Activated T-helper 1 cell treated with anti-CD3 and anti-CD28 coated beads, Interleukin-2, amount 50 U/mL, for 16 hours (primary cell): Measurements from ENCODE around the gene CLDN5.

ENCODE experiments used
- DNase-seq, 2 donors: peaks; one replicate each; pipeline ENCODE4 v3.0.0-alpha.2; 2020; ENCODE audit warnings: low read depth in 1 of 2, low spot score in 1 of 2

The CLDN5 gene

GRCh38 chr22:19522881-19523239 is 1.4 kb downstream of the CLDN5 start:
- no peak for DNase-seq

DNA sequence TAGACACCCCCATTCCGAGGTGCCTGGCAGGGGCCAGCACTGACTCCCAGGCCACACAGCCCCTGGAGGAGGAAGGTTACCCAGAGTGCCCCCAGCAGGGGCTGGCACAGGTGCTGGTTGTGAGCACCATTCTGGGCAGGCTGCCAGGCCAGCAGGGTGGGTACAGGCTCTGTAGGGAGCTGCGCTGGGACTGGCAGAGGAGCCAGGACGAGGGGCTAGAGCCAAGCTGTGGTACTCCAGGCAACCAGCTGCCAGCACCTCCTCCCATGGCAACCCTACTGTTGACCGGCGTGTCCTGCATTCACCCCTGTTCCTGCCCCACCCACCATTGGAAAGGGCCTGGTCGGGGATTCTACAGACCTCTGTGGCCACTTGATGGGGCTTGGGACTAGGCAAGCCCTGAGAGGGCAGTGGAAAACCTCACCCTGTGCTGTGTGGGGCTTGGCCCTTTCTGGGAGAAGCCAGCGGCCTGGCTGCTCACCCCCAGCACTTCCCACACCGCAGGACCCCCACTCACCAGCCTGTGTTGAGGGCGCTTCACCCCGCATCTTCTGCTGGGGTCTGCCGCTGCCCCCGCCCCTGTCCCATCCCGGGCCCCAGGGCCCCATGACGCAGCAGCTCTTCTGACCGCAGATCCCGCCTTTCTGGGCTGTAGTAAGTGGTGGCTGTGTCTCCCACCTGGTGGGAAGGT is 1.9 kb downstream of the CLDN5 start:
- DNase-seq, result no peak

DNA sequence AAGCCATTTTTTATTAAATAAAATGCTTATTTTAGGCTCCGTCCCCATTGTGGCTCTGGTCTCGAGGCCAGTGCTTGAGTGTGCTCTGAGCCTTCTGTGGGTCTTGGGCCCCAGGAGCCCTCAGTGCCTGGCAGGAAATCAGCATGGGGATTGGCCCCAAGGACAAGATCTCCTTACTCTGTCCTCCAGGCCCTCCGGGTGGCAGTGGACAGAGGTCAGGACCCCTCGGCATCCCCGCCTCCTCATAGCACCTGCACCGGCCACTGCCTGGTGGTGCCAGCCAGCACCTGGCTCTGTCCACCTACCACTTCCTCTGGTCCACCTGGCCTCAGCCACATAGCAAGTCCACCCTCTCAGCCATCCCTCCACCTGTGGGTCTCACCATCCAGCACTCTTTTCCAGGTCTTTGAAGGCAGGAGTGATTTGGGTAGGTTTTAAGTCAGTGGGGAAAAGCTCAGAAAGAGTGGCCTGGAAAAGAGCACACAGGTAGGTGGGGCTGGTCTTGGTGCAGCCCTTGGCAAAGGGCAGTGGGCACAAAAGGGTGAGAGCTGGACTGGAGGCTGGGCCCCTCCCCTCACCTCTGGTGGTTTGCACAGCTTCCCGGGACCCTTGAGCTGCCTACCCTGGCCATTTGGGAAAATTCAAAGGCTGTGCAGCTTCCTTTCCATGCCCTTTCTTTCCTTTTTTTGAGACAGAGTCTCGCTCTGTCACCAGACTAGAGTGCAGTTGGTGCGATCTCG is 3.5 kb downstream of the CLDN5 start:
- no peak for DNase-seq

GRCh38 chr22:19520007-19520406 is 4.2 kb downstream of the CLDN5 start:
- DNase-seq, result no peak

GRCh38 chr22:19519041-19519926 is 4.9 kb downstream of the CLDN5 start:
- no peak for DNase-seq

DNA sequence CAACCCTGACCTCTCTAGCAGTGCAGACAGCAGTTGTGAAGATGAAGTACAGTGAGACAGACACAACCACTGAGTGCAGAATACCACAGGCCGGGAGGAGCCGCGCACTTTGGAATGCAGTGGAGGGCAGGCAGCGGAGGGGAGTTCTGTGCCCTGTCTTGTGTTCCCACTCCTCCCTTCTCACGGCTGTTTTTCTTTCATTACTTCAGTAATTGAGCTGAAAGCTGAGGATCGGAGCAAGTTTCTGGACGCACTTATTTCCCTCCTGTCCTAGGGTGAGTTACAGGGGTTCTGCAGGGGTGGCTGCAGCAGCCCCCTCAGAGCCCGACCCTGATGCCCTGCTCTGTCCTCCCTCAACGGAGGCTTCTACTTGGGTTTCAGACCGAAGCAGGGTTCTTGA is 5.6 kb downstream of the CLDN5 start:
- DNase-seq, result no peak

DNA sequence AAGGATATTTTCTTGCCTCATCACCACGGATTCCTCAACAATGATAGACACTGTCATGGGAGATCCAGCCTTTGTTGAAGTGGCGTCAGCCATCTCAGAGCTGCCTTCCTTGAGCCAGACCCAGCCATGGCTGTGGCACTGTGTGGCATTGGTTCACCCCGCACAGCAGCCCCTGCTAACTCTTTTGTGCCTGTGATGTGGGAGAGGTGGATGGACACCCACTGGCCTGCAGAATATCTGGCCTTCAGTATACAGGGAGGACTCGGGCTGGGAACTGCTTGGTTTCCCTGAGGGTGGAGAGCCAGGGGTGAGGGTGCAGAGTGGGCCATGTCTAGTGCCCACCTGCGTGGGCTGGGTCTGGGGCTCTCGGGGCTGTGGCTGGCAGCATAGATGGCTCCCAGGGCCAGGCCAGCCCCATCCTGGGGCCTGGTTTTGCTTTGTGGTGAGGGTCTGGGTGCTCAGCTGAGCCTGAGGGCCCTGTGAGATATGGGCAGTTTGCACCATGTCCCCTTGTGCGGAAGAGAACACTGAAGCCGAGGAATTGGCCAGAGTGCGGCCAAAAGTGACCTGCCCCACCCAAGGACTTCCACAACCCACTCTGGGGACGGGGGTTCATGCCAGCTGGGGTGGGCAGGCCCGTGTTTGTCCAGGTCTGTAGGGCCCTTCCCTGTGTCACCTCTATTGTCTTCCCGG is 6.1 kb downstream of the CLDN5 start:
- DNase-seq, result no peak

DNA sequence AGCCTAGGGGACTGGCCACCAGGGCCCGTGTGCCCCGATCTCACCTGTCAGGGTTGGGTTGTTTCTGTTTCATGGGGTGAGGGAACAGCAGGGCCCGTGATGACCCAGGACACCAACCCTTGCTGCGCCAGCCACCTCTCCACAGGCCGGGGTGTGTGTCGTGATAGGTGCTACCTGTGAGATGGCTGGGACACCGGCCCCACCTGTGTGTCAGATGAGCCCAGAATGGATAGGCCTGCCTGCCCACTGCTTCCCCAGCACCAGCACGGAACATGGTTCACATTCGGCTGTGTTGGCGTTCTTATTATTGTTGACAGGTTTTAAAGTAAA is 7.1 kb downstream of the CLDN5 start:
- no peak for DNase-seq

DNA sequence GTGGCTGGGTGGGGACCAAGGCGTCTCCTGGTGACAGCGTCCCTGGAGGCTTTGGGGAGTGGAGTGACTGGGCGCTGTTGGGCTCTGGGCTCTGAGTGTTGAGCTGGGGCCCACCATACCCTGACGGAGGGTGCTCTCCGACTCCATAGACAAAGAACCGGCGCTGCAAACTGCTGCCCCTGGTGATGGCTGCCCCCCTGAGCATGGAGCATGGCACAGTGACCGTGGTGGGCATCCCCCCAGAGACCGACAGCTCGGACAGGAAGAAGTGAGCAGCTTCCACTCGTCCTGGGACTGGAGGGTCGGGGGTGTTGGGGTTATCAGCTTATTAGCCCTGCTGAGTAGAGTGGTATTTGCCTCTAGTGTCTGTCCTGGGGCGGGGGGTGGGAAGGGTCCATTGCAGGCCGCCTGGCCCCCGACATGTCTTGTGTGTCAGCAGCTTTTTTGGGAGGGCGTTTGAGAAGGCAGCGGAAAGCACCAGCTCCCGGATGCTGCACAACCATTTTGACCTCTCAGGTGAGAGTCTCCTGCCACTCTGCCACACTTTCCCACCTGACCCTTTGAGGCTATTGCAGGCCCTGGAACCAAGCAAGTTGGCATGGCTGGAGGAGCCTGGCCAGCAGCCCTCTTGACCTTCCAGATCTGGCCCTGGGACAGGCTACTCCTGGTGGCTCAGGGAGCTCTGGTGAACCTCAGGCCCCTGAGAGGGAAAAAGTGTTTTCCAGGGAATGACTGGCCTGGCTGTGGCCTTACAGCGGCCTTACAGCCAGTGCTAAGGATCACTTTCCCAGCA is 7.6 kb downstream of the CLDN5 start:
- DNase-seq, result no peak

DNA sequence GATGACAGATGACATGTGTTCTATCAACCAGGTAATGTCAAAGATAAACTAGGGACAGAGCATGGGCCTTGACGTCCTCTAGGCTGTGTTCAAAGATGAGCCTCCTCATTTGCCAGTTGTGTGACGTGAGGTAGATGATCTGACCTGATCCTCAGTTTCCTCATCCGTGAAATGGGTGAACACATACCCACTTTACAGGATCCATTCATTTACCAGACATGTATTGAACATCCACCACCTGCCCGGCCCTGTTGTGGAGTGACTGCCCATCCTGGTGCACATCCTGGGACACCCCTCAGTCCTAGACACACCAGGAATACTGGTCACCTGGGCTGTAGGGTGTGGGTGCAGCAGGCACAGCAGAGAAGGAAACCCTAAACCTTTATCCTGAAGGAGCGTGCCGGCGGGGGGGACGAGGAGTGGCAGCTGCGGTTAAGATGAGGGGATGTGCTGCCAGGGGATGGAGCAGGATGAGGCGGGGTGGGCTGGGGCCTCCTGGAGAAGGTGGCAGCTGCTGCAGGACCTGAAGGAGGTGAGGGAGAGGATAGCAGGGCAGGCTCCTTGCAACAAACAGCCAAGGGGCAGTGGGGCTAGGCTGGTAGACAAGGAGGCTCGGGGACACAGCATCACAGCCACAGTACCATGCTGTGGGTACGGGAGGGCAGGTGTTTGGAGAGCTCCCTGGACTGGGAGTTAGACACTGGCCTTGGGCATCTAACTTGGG is 8.4 kb downstream of the CLDN5 start:
- no peak for DNase-seq

DNA sequence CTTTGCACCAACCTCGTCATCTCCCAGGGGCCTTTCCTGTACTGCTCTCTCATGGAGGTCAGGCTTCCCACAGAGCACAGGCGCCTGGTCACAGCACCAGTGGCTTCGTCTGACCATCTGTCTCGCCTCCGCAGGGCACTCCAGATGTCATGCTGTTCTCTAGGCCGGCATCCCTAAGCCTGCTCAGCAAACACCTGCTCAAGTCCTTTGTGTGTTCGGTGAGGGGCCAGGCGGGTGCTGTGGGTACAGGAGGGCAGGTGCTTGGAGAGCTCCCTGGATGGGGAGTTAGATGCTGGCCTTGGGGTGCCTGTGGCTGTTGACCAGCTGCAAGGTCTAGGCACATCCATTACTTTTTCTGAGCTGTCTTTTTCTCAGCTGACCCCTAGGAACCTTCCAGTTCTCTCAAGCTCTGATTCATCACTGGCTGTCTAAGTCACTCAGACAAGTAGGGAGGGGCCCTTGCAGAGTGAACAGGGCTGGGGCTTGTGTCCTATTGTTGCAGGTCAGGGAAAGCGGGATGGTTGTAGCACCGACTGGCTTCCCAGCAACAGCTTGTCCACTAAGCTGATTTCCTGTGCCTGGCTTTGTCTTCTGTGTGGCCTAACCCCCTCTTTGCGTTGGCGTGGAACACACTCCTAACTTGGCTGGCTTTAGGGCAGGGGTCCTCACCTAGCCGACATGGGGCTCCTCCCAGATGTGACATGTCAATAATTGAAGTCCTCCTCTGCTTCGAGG is 9.2 kb downstream of the CLDN5 start:
- DNase-seq, result no peak

GRCh38 chr22:19513823-19514222 is 10.4 kb downstream of the CLDN5 start:
- DNase-seq, result no peak

DNA sequence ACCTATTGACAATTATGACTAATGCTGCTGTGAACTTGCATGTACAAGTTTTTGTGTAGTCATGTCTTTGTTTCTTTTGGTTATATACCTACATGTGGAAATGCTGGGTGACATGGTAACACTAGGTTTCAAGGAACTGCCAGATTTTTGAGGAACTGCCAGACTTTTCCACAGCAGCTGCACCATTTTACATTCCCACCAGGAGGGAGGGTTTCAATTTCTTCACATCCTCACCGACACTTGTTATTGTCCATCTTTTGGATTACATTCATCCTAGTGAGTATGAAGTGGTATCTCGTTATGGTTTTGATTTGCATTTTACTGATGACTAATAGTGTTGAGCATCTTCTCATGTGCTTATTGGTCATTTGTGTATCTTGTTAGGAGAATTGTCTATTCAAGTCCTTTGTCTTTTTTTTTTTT is 13.3 kb downstream of the CLDN5 start:
- no peak for DNase-seq

DNA sequence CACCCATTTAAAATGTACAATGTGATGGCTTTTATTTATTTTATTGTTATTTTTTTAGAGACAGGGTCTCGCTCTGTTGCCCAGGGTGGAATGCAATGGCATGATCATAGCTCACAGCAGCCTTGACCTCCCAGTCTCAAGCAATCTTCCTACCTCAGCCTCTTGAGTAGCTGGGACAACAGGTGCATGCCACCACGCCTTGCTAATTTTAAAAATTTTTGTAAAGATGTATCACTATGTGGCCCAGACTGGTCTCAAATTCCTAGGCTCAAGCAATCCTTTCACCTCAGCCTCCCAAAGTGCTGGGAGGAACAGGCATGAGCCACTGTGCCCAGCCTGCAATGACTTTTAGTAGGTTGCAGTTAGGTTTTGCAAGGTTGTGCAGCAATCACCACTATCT is 14.3 kb downstream of the CLDN5 start:
- no peak for DNase-seq

DNA sequence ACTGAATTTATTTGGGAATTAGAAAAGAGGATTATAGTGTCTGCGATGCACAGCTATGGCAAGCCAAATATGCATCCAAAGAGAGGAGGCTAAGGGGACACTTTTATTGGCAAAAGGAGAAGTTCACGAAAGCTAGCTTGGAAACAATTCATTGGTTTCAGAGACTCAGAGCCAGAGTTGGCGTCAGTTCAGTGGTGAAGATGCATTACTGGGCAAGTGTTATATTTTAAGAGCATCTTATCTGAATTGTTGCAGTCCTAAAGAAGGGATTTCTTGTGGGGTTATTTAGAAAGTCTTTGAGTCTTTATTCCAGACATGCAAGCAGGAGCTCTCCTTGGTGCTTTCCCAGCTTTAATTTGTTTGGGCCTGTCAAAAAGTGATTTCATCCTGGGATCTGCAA is 15.0 kb downstream of the CLDN5 start:
- no peak for DNase-seq

DNA sequence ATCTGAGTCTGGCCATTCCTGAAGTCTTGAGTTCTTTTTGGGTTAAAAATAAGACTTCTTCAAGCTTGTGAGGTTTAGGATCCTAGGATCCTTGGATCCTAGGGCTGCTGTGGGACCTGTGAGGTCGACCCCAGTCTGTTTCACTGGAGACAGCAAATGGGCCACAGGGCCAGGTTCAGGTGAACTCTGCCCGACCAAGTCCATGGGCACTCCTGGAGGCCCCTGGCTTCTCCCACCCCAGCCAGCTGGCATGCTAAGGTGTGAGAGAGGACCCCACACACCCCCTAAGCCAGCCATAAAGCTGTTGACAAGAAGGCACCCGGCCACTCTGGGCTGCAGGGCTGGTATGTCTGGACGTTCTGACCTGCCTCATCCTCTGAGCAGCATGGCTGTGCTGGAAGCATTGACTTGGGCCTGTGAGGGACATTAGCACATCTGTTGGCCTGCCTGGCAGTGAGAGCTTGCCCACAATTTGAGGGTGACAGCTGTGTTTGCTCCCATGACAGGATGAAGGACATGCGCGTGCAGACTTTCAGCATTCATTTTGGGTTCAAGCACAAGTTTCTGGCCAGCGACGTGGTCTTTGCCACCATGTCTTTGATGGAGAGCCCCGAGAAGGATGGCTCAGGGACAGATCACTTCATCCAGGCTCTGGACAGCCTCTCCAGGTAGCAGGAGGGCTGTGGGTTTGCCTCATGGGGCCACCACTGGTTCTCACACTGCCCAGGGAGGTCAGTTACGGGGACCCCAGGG is 16.0 kb downstream of the CLDN5 start:
- DNase-seq, result no peak

DNA sequence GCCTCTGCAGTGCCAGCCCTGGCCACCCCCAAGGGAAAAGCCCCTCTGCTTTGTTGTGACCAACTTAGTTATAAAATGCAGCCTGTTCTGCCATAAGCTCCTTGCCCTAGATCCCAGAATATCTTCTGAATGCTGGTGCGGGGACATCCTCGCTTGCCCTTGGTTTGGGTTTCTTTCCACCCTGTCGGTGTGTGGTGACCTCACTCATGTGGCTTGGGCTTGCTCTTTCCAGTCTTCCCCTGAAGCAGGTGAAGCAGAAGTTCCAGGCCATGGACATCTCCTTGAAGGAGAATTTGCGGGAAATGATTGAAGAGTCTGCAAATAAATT is 16.7 kb downstream of the CLDN5 start:
- no peak for DNase-seq

- DNase-seq, result no peak
These were observed 18.0 kb downstream of the CLDN5 start for GRCh38 chr22:19506212-19506611.

DNA sequence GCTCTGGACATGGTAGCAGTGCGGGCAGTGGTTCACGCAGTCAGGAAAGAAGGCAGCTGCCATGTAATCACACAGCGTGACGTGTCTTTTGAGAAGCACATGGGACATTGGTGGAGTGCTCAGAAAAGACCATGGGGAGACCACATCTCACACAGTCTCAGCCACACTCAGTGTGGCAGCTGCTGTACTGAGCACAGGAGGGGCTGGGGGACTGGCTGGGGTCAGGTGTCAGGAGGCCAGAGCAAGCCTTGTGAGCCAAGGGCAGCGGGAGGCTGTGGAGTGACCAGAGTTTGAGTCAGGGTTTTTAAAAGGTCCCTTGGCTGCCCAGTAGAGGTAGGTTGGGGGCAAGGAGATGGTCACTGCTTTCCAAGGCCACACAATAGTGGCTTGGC is 18.5 kb downstream of the CLDN5 start:
- no peak for DNase-seq
